HCT116 (cell line): ENCODE measurements around the gene TUG1. TPM values are rescaled to one million over a fixed set of nuclear protein-coding genes. Genes with fewer than 3 reads are reported as not detected.

Source experiments
- ATAC-seq: fragments of 200-7000 bp; cut with Tn5 transposase; 2 replicates; pipeline ENCODE4 v1.9.1; 2020; ENCODE audit warnings: mild to moderate bottlenecking, moderate library complexity
- BruUV-seq: library from RNA; stranded (reverse); fragments of 400-500 nt; replicated peaks from 2 replicates; lab custom pipeline; 2021; lab: Mats Ljungman, UMichigan
- CTCF ChIA-PET: fragments of 300-600 bp; sonication (Branson Sonifier 250); formaldehyde crosslinking; loops from one replicate; lab custom pipeline; 2021; ENCODE audit warnings: antibody characterized with exemption; lab: Charles Lee
- POLR2A ChIA-PET: fragments of 300-600, 350-600 bp; sonication (Branson Sonifier 250); formaldehyde crosslinking; loops from one replicate; lab custom pipeline; 2021; ENCODE audit warnings: antibody characterized with exemption; lab: Charles Lee
- RAD21 ChIA-PET, 2 experiments: fragments of 300-600 bp; sonication (Branson Sonifier 250); formaldehyde crosslinking; loops; one replicate each; lab custom pipeline; 2023; ENCODE audit warnings: low total read pairs in 2 of 2; ENCODE audit not compliant: uncharacterized antibody in 2 of 2, unreplicated experiment in 2 of 2, low non-redundant PET in 1 of 2; lab: Charles Lee
- DNase-seq: peaks from one replicate; pipeline ENCODE4 v3.0.0-alpha.2; 2010; ENCODE audit warnings: low read depth, low spot score
- H2AFZ ChIP-seq: fragments of 200-600 bp; shearing (Covaris generic), sonication (generic); 2 replicates; pipeline ENCODE4 v1.6.1; 2017; ENCODE audit warnings: low read depth, mixed run types, mixed read lengths, antibody characterized with exemption, low read length; ENCODE audit not compliant: poor library complexity, severe bottlenecking
- H3K27ac ChIP-seq: 2 replicates; pipeline ENCODE4 v1.5.1; 2012; ENCODE audit warnings: low read depth, low read length
- H3K27me3 ChIP-seq: fragments of 200-600 bp; sonication (generic); 2 replicates; pipeline ENCODE4 v1.6.1; 2016; ENCODE audit warnings: mixed run types, low read length, mixed read lengths; ENCODE audit not compliant: insufficient read depth
- H3K36me3 ChIP-seq, 2 experiments: fragments of 200-500 bp in 1 of 2; fragments of 200-600 bp in 1 of 2; sonication (Bioruptor generic) in 1 of 2; sonication (generic) in 1 of 2; 2 replicates each; pipeline versions ENCODE4 v1.5.1 to v1.6.1; 2014 to 2016; ENCODE audit warnings: low read length in 2 of 2, inconsistent platforms in 1 of 2, mixed read lengths in 1 of 2, mixed run types in 1 of 2; ENCODE audit not compliant: insufficient read depth in 2 of 2, control insufficient read depth in 1 of 2
- H3K4me1 ChIP-seq, 2 experiments: fragments of 200-600 bp in 1 of 2; sonication (generic) in 1 of 2; 2 replicates each; pipeline versions ENCODE4 v1.5.1 to v1.6.1; 2012 to 2017; ENCODE audit warnings: low read length in 2 of 2, inconsistent platforms in 1 of 2, mild to moderate bottlenecking in 1 of 2, mixed read lengths in 1 of 2, mixed run types in 1 of 2, moderate library complexity in 1 of 2; ENCODE audit not compliant: insufficient read depth in 2 of 2, control insufficient read depth in 1 of 2
- H3K4me2 ChIP-seq: fragments of 200-600 bp; sonication (generic); 2 replicates; pipeline ENCODE4 v1.6.1; 2017; ENCODE audit warnings: mixed run types, low read length, mixed read lengths
- H3K4me3 ChIP-seq, 2 experiments: fragments of 200-600 bp in 1 of 2; sonication (generic) in 1 of 2; replicated peaks in 1 of 2; 2 replicates each; pipeline ENCODE4 v1.5.1; 2011 to 2016; ENCODE audit warnings: low read length in 2 of 2, control low read depth in 1 of 2, low read depth in 1 of 2, mild to moderate bottlenecking in 1 of 2, mixed read lengths in 1 of 2, mixed run types in 1 of 2
- H3K79me2 ChIP-seq: fragments of 200-600 bp; sonication (generic); 2 replicates; pipeline ENCODE4 v1.6.1; 2017; ENCODE audit warnings: mild to moderate bottlenecking, mixed run types, low read length, moderate library complexity, mixed read lengths; ENCODE audit not compliant: insufficient read depth
- H3K9ac ChIP-seq: fragments of 200-600 bp; sonication (generic); 2 replicates; pipeline ENCODE4 v1.6.1; 2016; ENCODE audit warnings: low read length, mixed read lengths
- H3K9me2 ChIP-seq: fragments of 200-600 bp; sonication (generic), shearing (Covaris generic); 2 replicates; pipeline ENCODE4 v1.6.1; 2017; ENCODE audit warnings: mixed run types, mild to moderate bottlenecking, moderate library complexity; ENCODE audit not compliant: insufficient read depth
- H3K9me3 ChIP-seq, 2 experiments: fragments of 200-500 bp in 1 of 2; fragments of 200-600 bp in 1 of 2; sonication (Bioruptor generic) in 1 of 2; sonication (generic) in 1 of 2; 2 replicates each; pipeline ENCODE4 v1.6.1; 2014 to 2017; ENCODE audit warnings: low read length in 2 of 2, mixed read lengths in 2 of 2, inconsistent platforms in 1 of 2, low read depth in 1 of 2, mild to moderate bottlenecking in 1 of 2, mixed run types in 1 of 2, moderate library complexity in 1 of 2; ENCODE audit not compliant: control insufficient read depth in 1 of 2, insufficient read depth in 1 of 2
- H4K20me1 ChIP-seq: fragments of 200-600 bp; sonication (generic), shearing (Covaris generic); 2 replicates; pipeline ENCODE4 v1.6.1; 2017; ENCODE audit warnings: mixed run types, mild to moderate bottlenecking, moderate library complexity; ENCODE audit not compliant: insufficient read depth
- EGR1 ChIP-seq: IDR thresholded peaks from 2 replicates; pipeline ENCODE4 v1.6.1; 2012; ENCODE audit warnings: low read depth
- EZH2 ChIP-seq: fragments of 200-600 bp; sonication (generic); IDR thresholded peaks from 2 replicates; pipeline ENCODE4 v1.6.1; 2017; ENCODE audit warnings: antibody characterized with exemption, mixed run types
- EZH2phosphoT487 ChIP-seq: fragments of 200-600 bp; IDR thresholded peaks from 2 replicates; pipeline ENCODE4 v1.6.1; 2018; ENCODE audit warnings: antibody characterized with exemption, borderline replicate concordance
- FOSL1 ChIP-seq: IDR thresholded peaks from 2 replicates; pipeline ENCODE4 v1.6.1; 2012; ENCODE audit warnings: low read depth
- JUND ChIP-seq: IDR thresholded peaks from 2 replicates; pipeline ENCODE4 v1.6.1; 2012
- POLR2AphosphoS5 ChIP-seq: IDR thresholded peaks from 2 replicates; pipeline ENCODE4 v1.6.1; 2011; ENCODE audit warnings: mild to moderate bottlenecking, low read depth, low read length, moderate library complexity
- YY1 ChIP-seq: IDR thresholded peaks from 2 replicates; pipeline ENCODE4 v1.6.1; 2011; ENCODE audit warnings: low read length, low read depth, moderate library complexity, mild to moderate bottlenecking; ENCODE audit not compliant: insufficient replicate concordance; ENCODE audit errors: extremely low read depth
- intact Hi-C: fragments of 100-400 bp; cut with micrococcal nuclease; formaldehyde crosslinking; loops from 2 replicates; pipeline ENCODE4 v1.10.0; 2022
- total RNA-seq: library from RNA; stranded (reverse); gene quantifications from one replicate; pipeline ENCODE4 v1.2.1, GENCODE V29; 2021; ENCODE audit not compliant: unreplicated experiment
- TF ChIP-seq, protein P1 (sequence below): IDR thresholded peaks from 2 replicates; pipeline ENCODE4 v1.6.1; 2012
- TF ChIP-seq, protein P2 (sequence below): IDR thresholded peaks from 2 replicates; pipeline ENCODE4 v1.6.1; 2012

Gene TUG1
- total RNA-seq, 1 experiment from 2014 or later = 45.0 TPM

DNA sequence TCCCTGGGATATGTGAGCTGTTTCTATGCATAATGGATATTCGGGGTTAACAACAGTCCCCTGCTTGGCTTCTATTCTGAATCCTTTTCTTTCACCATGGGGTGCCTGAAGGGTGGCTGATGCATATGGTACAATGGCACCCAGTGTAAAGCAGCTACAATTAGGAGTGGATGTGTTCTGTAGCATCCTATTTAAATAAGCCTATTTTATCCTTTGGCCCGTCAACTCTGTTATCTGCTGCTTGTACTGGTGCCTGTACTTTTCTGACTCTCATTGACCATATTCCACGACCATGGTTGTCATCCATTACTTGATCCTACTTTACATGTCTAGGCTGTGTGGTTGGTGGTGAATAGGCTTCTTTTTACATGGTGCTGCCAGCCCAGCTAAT lies 1.3 kb downstream of the TUG1 start:
- TF ChIP-seq, protein P1, sequence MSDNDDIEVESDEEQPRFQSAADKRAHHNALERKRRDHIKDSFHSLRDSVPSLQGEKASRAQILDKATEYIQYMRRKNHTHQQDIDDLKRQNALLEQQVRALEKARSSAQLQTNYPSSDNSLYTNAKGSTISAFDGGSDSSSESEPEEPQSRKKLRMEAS = 0 out of 2 replicates have a peak, but pooled peaks have one; percentile 7
- no peak for TF ChIP-seq FOSL1
- Histone ChIP-seq H3K36me3 (peaks cover 16 to 59% of the 10 kb centered on the region in 2 experiments), H4K20me1 (no peaks in the 10 kb centered on the region), H3K4me2 (peak overlapping the region; percentile 93), H3K27ac (peak overlapping the region; percentile 92; the same call in 1 of the 2 replicates), H3K9ac (peak overlapping the region; percentile 83), H3K4me1 (peaks cover 9 to 22% of the 10 kb centered on the region in 2 experiments), H2AFZ (no peak overlapping the region), H3K9me3 (peaks cover 37 to 53% of the 10 kb centered on the region in 2 experiments; a peak in 3 of 4 replicates), H3K4me3 (peak overlapping the region; percentile 72 to 83), H3K79me2 (peaks cover 59% of the 10 kb centered on the region), H3K9me2 (no peaks in the 10 kb centered on the region), H3K27me3 (no peaks in the 10 kb centered on the region)
- CTCF ChIA-PET = interaction anchor here (1.8 to 3.8 kb wide), 2 partner anchors 112 to 115 kb away, joined by 5 to 15 read pairs; no protein-coding TSS in a partner anchor
- ATAC-seq (no peak), DNase-seq (no peak)
- POLR2A ChIA-PET = interaction anchor here (0.6 to 3.1 kb wide), 2 partner anchors 94 to 187 kb away, joined by 5 to 10 read pairs; no protein-coding TSS in a partner anchor
- intact Hi-C loops = no loop called here
- BruUV-seq = TSS peak; percentile 56
- RAD21 ChIA-PET = no interaction called here

DNA sequence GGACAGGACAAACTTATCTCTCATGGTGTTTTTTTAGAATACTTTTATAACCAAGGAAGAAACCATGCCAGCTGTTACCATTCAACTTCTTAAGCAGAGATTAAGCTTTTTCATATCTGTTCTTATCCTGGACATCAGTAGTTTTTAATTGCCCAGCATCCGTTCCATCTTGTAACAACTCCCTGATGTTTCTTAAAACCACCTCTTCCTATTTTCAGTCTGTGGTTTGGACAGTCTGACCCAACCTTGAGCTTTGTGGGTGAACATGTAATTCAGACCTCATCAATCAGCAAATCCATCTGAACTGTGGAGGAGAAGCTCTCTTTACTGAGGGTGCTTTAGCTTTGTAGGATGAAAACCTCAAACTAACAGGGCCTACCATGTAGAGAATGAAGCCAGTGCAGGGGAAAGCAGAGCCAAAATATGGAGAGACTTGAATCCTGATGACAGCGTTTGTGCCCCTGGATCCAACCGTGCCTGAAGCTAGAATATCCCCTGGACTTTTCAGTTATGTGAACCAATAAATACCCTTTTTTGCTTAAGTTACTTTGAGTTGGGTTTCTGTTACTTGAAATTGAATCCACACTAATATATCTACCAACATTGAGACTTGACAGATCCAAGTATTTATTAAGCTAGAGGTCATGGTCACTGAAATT lies 9.4 kb downstream of the TUG1 start:
- Histone ChIP-seq H3K27ac (no peak overlapping the region), H3K36me3 (peaks cover 8 to 32% of the 10 kb centered on the region in 2 experiments), H3K4me3 (no peak overlapping the region), H3K9me2 (no peaks in the 10 kb centered on the region), H3K9me3 (peaks cover 24 to 30% of the 10 kb centered on the region in 2 experiments; a peak in 3 of 4 replicates), H3K9ac (no peak overlapping the region), H4K20me1 (peaks cover 4% of the 10 kb centered on the region; the same call in 1 of the 2 replicates), H2AFZ (no peak overlapping the region), H3K4me1 (no peaks in the 10 kb centered on the region), H3K4me2 (no peak overlapping the region), H3K79me2 (peaks cover 37% of the 10 kb centered on the region), H3K27me3 (no peaks in the 10 kb centered on the region)
- BruUV-seq = no TSS peak
- RAD21 ChIA-PET = no interaction called here
- intact Hi-C loops = no loop called here
- POLR2A ChIA-PET = interaction anchor here (1.3 to 1.8 kb wide), 2 partner anchors 9 to 10 kb away, joined by 3 to 6 read pairs; partner anchors contain the start of genes MORC2 and TUG1
- no peak for DNase-seq
- ATAC-seq = no peak
- CTCF ChIA-PET = interaction anchor here (1.4 kb wide), 1 partner anchor 106 kb away, joined by 4 read pairs; no protein-coding TSS in a partner anchor
- no peak for TF ChIP-seq EZH2
- TF ChIP-seq, protein P2, sequence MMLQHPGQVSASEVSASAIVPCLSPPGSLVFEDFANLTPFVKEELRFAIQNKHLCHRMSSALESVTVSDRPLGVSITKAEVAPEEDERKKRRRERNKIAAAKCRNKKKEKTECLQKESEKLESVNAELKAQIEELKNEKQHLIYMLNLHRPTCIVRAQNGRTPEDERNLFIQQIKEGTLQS = no peak
- TF ChIP-seq JUND = no peak
- TF ChIP-seq YY1 = no peak
- TF ChIP-seq EZH2phosphoT487 = no peak
- TF ChIP-seq POLR2AphosphoS5 = no peak
- no peak for TF ChIP-seq EGR1
